Muscle of leg (tissue), 11 donors: ENCODE results near the gene IL2RA. TPM values are rescaled to one million over a fixed set of nuclear protein-coding genes. Genes with fewer than 3 reads are reported as not detected.

ENCODE experiments used
- DNase-seq: peaks from one replicate; pipeline ENCODE4 v3.0.0; 2013
- H3K27ac ChIP-seq: one replicate; pipeline ENCODE4 v1.5.1; 2013; ENCODE audit warnings: mild to moderate bottlenecking, low read length, control low read depth
- H3K27me3 ChIP-seq: one replicate; pipeline ENCODE4 v1.6.1; 2013; ENCODE audit warnings: low read length; ENCODE audit not compliant: control insufficient read depth, insufficient read depth
- H3K36me3 ChIP-seq: one replicate; pipeline ENCODE4 v1.6.1; 2013; ENCODE audit warnings: low read length; ENCODE audit not compliant: control insufficient read depth, insufficient read depth
- H3K4me1 ChIP-seq: one replicate; pipeline ENCODE4 v1.6.1; 2013; ENCODE audit warnings: low read length; ENCODE audit not compliant: control insufficient read depth, insufficient read depth
- H3K4me3 ChIP-seq: one replicate; pipeline ENCODE4 v1.5.1; 2013; ENCODE audit warnings: low read length, control low read depth
- H3K9me3 ChIP-seq: replicated peaks from 2 replicates; pipeline ENCODE4 v1.6.1; 2013; ENCODE audit warnings: low read depth, low read length; ENCODE audit not compliant: control insufficient read depth
- WGBS: methylation state at CpG from one replicate; pipeline ENCODE4 v1.1.5; 2013; ENCODE audit warnings: missing lambda C conversion rate; ENCODE audit not compliant: insufficient coverage; 5-methylcytosine and 5-hydroxymethylcytosine counted together
- polyA plus RNA-seq, 8 donors: library from polyadenylated mRNA; unstranded; fragments of 120-200 nt; gene quantifications; one replicate each; pipeline versions ENCODE4 v1.2.1 to v1.2.3, GENCODE V29; 2013; ENCODE audit warnings: inconsistent platforms in 1 of 8, low replicate concordance in 1 of 8; ENCODE audit not compliant: insufficient read length in 8 of 8, insufficient read depth in 1 of 8
- total RNA-seq: library from RNA; stranded (reverse); fragments of 120-200 nt; gene quantifications from one replicate; pipeline ENCODE4 v1.2.4, GENCODE V29; 2013

The IL2RA gene
- total and polyA plus RNA-seq, 9 donors = 0.05 to 0.24 (median 0.10) TPM; not detected in 5

GRCh38 chr10:6083523-6084475, 21.6 kb upstream of the IL2RA start:
- Histone ChIP-seq H3K27ac (no peak overlapping the region), H3K4me3 (no peak overlapping the region), H3K9me3 (peaks cover 2% of the 10 kb centered on the region), H3K4me1 (peaks cover 19% of the 10 kb centered on the region), H3K27me3 (peaks cover 4% of the 10 kb centered on the region), H3K36me3 (no peaks in the 10 kb centered on the region)
- no peak for DNase-seq
- WGBS = 27% methylated on average over 6 of the region's 17 CpGs

GRCh38 chr10:6082496-6083395, 20.6 kb upstream of the IL2RA start:
- no peak overlapping the region for H3K27ac ChIP-seq
- no peak overlapping the region for H3K4me3 ChIP-seq
- peaks cover 16% of the 10 kb centered on the region for H3K4me1 ChIP-seq
- peaks cover 4% of the 10 kb centered on the region for H3K27me3 ChIP-seq
- peaks cover 2% of the 10 kb centered on the region for H3K9me3 ChIP-seq
- DNase-seq = peak; percentile 25
- H3K36me3 ChIP-seq = no peaks in the 10 kb centered on the region
- WGBS = 43% methylated on average over 5 of the region's 9 CpGs

- no peak overlapping the region for H3K4me3 ChIP-seq
- H3K27me3 ChIP-seq = peaks cover 4% of the 10 kb centered on the region
- no peaks in the 10 kb centered on the region for H3K36me3 ChIP-seq
- H3K27ac ChIP-seq = no peak overlapping the region
- peaks cover 11% of the 10 kb centered on the region for H3K4me1 ChIP-seq
- H3K9me3 ChIP-seq = peaks cover 2% of the 10 kb centered on the region
- no peak for DNase-seq
- no CpG with 5 or more reads among the region's 4 CpGs for WGBS
Observed at GRCh38 chr10:6080417-6080973, 18.3 kb upstream of the IL2RA start.

- peaks cover 2% of the 10 kb centered on the region for H3K9me3 ChIP-seq
- no peaks in the 10 kb centered on the region for H3K36me3 ChIP-seq
- no peak overlapping the region for H3K27ac ChIP-seq
- no CpG with 5 or more reads among the region's 4 CpGs for WGBS
- DNase-seq = no peak
- peaks cover 11% of the 10 kb centered on the region for H3K4me1 ChIP-seq
- peaks cover 5% of the 10 kb centered on the region for H3K27me3 ChIP-seq
- H3K4me3 ChIP-seq = no peak overlapping the region
Observed at GRCh38 chr10:6079044-6079443, 16.9 kb upstream of the IL2RA start.

GRCh38 chr10:6077071-6077675, 15.0 kb upstream of the IL2RA start:
- Histone ChIP-seq H3K27ac (no peak overlapping the region), H3K4me3 (no peak overlapping the region), H3K36me3 (no peaks in the 10 kb centered on the region), H3K27me3 (peaks cover 2% of the 10 kb centered on the region), H3K4me1 (no peaks in the 10 kb centered on the region), H3K9me3 (peaks cover 2% of the 10 kb centered on the region)
- no peak for DNase-seq
- WGBS = 85% methylated on average over 6 of the region's 12 CpGs

GRCh38 chr10:6074489-6075301, 12.5 kb upstream of the IL2RA start:
- WGBS = 78% methylated on average over 17 of the region's 17 CpGs
- no peak for DNase-seq
- no peak overlapping the region for H3K27ac ChIP-seq
- H3K4me3 ChIP-seq = no peak overlapping the region
- no peaks in the 10 kb centered on the region for H3K9me3 ChIP-seq
- peaks cover 2% of the 10 kb centered on the region for H3K27me3 ChIP-seq
- no peaks in the 10 kb centered on the region for H3K4me1 ChIP-seq
- H3K36me3 ChIP-seq = no peaks in the 10 kb centered on the region

GRCh38 chr10:6072215-6072934, 10.2 kb upstream of the IL2RA start:
- Histone ChIP-seq H3K27ac (no peak overlapping the region), H3K9me3 (no peaks in the 10 kb centered on the region), H3K4me3 (no peak overlapping the region), H3K36me3 (no peaks in the 10 kb centered on the region), H3K27me3 (peaks cover 2% of the 10 kb centered on the region), H3K4me1 (peaks cover 3% of the 10 kb centered on the region)
- 22% methylated on average over 5 of the region's 13 CpGs for WGBS
- DNase-seq = no peak

GRCh38 chr10:6071181-6072175, 9.3 kb upstream of the IL2RA start:
- Histone ChIP-seq H3K4me3 (no peak overlapping the region), H3K4me1 (peaks cover 3% of the 10 kb centered on the region), H3K27ac (no peak overlapping the region), H3K36me3 (no peaks in the 10 kb centered on the region), H3K27me3 (peaks cover 2% of the 10 kb centered on the region), H3K9me3 (no peaks in the 10 kb centered on the region)
- DNase-seq = no peak
- WGBS = 66% methylated on average over 6 of the region's 10 CpGs
